Measurements from ENCODE around the gene ZNF276.

DNA sequence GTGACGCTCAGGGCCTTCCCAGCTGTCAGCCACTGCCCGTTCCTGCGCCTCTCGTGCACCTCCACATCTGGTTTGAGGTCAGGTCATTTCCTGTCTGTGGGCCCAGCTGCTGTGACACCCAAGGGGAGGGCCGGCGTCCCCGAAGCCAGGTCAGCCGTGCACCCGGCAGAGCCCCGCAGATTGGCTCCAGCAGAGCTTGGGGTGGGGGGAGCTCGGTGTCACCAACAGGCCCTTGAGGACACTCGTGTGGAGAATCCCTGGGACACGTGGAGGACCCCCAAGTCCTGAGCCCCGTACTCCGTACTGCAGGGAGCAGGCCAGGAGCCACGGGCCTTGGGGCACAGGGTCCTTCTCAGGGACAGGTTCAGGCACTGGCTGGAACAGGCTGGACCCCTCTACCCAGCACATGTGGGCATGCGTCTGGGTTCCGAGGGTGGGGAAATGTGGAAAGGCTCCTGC is 24.6 kb upstream of the ZNF276 start:
- TF ChIP-seq, protein P1, sequence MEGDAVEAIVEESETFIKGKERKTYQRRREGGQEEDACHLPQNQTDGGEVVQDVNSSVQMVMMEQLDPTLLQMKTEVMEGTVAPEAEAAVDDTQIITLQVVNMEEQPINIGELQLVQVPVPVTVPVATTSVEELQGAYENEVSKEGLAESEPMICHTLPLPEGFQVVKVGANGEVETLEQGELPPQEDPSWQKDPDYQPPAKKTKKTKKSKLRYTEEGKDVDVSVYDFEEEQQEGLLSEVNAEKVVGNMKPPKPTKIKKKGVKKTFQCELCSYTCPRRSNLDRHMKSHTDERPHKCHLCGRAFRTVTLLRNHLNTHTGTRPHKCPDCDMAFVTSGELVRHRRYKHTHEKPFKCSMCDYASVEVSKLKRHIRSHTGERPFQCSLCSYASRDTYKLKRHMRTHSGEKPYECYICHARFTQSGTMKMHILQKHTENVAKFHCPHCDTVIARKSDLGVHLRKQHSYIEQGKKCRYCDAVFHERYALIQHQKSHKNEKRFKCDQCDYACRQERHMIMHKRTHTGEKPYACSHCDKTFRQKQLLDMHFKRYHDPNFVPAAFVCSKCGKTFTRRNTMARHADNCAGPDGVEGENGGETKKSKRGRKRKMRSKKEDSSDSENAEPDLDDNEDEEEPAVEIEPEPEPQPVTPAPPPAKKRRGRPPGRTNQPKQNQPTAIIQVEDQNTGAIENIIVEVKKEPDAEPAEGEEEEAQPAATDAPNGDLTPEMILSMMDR (conservative IDR thresholded peaks at IDR 0.05), result no peak
- TF ChIP-seq EZH2 (IDR thresholded peaks at IDR 0.05; ENCODE audit: low read depth), result no peak
